NB4 (cell line): ENCODE measurements around the gene TRMT61A.

ENCODE experiments used
- DNase-seq: peaks from one replicate; pipeline ENCODE4 v3.0.0; 2010; ENCODE audit warnings: low read depth
- H3K4me3 ChIP-seq: one replicate; pipeline ENCODE4 v1.5.1; 2011; ENCODE audit warnings: mild to moderate bottlenecking, low read depth, low read length, moderate library complexity
- CTCF ChIP-seq: IDR thresholded peaks from one replicate; pipeline ENCODE4 v1.5.1; 2012; ENCODE audit warnings: low read depth, low read length
- MAX ChIP-seq: IDR thresholded peaks from 2 replicates; pipeline ENCODE4 v1.6.1; 2011; ENCODE audit warnings: low read depth, low read length
- MYC ChIP-seq: IDR thresholded peaks from 2 replicates; pipeline ENCODE4 v1.6.1; 2011; ENCODE audit warnings: low read depth, low read length
- POLR2A ChIP-seq: IDR thresholded peaks from 2 replicates; pipeline ENCODE4 v1.6.1; 2011; ENCODE audit warnings: mild to moderate bottlenecking; ENCODE audit not compliant: insufficient read length; ENCODE audit errors: extremely low read depth

The TRMT61A gene

GRCh38 chr14:103547941-103548462 is 19.0 kb downstream of the TRMT61A start:
- no peak overlapping the region for H3K4me3 ChIP-seq

GRCh38 chr14:103548463-103549351 is 19.7 kb downstream of the TRMT61A start:
- TF ChIP-seq MAX (no peak), MYC (no peak), CTCF (no peak), POLR2A (no peak)
- no peak overlapping the region for H3K4me3 ChIP-seq
- DNase-seq, result no peak

More at GRCh38 chr14:103547941-103548462, 19.0 kb downstream of the TRMT61A start:
- TF ChIP-seq CTCF (no peak), MYC (no peak), MAX (no peak), POLR2A (no peak)
- no peak for DNase-seq

GRCh38 chr14:103549361-103550311 is 20.6 kb downstream of the TRMT61A start:
- no peak for DNase-seq

GRCh38 chr14:103550451-103551337 is 21.7 kb downstream of the TRMT61A start:
- DNase-seq, result no peak
- TF ChIP-seq MYC, result no peak
- no peak for TF ChIP-seq MAX
- TF ChIP-seq CTCF, result no peak
- no peak for TF ChIP-seq POLR2A
- H3K4me3 ChIP-seq, result no peak overlapping the region

More at GRCh38 chr14:103549361-103550311, 20.6 kb downstream of the TRMT61A start:
- no peak for TF ChIP-seq MYC
- TF ChIP-seq CTCF, result no peak
- no peak for TF ChIP-seq POLR2A
- TF ChIP-seq MAX, result no peak
- H3K4me3 ChIP-seq, result no peak overlapping the region

- TF ChIP-seq CTCF, result no peak
- no peak for TF ChIP-seq MYC
- no peak for TF ChIP-seq MAX
- no peak for TF ChIP-seq POLR2A
- H3K4me3 ChIP-seq, result no peak overlapping the region
- no peak for DNase-seq
Measured at GRCh38 chr14:103551338-103551762, 22.4 kb downstream of the TRMT61A start.
